CD4-positive, alpha-beta T cell treated with Interleukin-4 for 4 hours (primary cell): ENCODE measurements around the gene LPCAT3.
"Not testable (repeated sequence)": the region's sequence is repeated elsewhere in the genome, so short reads cannot be mapped to it uniquely, and the experiment has no call there.

ENCODE experiments used
- DNase-seq: peaks from one replicate; pipeline ENCODE4 v3.0.0-alpha.2; 2020

The LPCAT3 gene

DNA sequence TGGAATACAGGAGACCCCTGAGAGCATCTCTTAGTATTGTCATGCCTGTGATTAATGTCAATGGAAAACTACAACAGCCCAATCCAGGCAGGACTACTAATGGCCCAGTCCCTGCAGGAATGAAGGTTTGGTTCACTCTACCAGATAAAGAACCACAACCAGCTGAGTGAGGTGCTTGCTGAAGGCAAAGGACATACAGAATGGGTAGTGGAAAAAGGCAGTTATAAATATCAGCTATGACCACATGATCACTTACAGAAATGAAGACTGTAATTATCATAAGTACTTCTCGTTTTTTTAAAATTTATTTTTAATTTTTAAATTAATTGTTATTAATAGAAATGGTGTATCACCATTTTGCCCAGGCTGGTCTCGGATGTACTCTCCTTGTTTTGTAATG lies 17.2 kb upstream of the LPCAT3 start:
- DNase-seq = no peak

DNA sequence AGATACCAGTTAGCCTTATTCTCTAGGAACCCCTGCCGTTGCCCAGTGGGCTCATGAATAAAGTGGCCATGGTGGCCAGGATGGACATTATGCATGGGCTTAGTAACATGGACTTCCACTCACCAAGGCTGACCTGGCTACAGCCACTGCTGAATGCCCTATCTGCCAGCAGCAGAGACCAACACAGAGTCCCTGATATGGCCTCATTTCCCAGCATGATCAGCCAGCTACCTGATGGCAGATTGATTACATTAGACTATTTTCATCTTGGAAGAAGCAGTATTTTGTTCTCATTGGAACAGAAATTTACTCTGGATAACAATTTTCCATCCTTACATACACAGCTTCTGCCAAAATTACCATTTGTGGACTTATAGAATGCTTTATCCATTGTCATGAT lies 16.2 kb upstream of the LPCAT3 start:
- no peak for DNase-seq

DNA sequence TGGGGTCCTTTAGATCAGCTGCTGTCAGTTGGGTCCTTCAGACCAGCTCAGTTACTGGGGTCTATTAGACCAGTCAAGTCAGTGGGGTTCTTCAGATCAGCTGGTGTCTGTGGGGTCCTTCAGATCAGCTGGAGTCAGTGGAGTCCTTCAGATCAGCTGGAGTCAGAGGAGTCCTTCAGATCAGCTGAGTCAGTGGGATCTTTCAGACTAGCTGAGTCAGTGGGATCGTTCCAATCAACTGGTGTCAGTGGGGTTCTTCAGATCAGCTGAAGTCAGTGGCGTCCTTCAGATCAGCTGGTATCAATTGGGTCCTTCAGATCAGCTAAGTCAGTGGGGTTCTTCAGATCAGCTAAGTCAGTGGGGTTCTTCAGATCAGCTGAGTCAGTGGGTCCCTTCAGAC lies 14.7 kb upstream of the LPCAT3 start:
- DNase-seq = no peak

DNA sequence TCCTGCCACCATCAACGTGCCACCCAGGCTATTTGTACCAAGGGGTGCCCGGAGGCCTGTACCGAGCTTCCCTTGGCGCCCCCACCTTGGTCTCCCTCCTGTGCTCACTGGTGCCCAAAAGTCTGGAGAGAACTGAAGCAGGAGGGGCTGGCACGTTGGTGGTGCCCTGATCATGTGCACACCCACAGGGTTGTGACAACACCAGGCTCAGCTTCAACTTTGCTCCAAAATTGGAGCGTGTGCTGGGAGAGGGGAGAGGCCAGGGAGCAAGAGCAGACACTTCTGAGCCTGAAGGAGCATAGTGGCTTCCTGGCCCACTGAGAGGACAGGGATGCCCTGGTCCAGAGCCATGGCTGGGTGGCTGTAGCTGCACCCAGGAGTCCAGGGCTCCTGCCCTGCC lies 13.0 kb upstream of the LPCAT3 start:
- DNase-seq = no peak

DNA sequence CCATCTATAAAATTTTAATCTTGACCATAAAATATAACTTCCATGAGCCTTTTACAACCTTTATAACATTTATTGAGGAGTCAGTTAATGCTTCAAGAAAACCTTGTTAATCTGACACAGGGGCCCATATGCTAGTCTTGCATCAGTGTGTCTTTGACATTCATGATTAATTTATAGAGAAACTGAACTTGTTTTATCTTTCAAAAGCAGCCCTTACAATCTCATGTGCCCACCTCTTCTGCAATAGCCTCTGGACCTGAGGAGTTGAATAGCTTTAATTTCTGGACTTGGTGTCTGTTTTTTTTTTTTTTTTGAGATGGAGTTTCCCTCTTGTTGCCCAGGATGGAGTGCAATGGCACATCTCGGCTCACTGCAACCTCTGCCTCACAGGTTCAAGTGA lies 8.6 kb upstream of the LPCAT3 start:
- no peak for DNase-seq

DNA sequence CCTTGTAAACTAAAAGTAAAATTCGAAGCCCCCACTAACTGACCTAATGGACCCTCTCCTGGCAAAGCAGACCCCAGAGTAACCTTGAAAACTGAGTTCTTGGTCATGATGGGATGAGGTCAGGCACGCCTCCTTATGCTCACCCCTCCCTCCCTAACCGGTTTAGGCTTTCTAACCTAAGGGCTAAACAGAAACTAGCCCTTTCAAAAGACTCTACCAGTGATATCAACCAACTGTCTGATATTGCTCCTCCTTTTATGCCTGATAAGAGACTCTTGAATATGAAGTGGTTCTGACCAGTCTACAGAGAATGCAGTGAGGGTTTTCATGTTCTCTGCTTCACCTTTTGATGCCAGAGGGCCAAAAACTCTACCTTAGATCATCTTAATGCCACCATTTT lies 4.8 kb upstream of the LPCAT3 start:
- no peak for DNase-seq

DNA sequence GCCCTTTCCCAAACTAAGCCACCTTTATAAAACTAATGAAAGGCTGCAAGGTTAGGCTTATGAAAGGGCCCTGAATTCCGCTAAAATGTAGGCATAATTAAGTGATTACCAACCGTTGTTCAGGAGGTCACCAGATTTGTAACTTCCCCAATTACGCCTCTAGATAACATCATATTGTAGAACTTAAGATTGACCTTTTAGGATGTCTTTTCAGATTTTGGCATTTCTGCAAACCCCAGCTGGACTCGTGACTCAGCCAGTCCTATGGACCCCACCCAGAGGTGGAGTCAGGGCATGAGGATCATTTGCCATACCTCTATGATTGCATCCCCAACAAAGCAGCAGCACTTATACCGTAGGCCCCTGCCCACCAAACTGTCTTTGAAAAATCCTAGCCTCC lies 3.7 kb upstream of the LPCAT3 start:
- no peak for DNase-seq

DNA sequence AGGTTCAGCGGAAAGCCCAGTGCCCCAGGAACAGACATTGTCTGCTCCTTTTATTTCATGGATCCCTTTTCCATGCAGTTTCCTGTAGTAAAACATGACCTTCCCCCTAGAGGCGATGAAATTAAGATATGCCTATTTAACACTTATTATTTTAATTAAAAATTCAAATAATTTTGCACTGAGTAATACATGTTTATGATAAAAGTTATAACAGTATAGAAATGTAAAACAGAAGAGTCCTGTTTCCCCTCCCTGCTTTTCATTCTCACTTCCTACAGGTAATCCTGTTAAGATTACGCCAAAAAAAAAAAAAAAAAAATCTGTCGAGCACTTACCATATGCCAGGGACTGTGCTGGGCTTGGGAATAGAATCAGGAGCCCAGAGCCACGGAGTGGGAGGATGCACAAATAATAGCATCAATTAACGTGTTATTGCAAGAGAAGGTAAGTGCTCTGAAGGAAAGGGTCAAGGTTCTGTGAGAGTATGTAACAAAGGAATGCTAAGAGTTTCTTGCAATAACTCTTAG lies 830 bp upstream of the LPCAT3 start:
- no peak for DNase-seq

DNA sequence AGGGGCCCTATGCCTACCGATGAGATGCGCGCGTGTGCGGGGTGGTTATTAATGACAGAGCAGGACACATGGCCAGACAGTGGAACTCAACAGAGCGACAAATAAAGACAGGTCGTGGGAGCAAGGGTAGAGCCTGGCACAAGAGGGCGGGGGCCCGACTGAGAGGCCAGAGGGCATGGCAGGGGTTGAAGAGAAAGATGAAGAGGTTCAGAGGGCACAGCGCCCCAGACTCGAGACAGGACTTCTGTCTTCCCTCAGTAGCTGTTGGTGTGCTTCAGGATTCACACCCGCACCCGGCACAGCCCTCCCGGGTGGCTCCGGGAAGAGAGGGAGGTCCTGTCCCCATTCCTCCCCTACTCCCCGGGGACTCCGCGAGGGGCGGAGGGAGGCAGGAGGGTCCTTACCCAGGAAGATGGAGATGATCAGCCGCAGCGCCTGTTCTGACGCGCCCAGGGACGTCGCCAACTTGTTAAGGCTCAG lies 366 bp downstream of the LPCAT3 start:
- DNase-seq = peak; percentile 4

DNA sequence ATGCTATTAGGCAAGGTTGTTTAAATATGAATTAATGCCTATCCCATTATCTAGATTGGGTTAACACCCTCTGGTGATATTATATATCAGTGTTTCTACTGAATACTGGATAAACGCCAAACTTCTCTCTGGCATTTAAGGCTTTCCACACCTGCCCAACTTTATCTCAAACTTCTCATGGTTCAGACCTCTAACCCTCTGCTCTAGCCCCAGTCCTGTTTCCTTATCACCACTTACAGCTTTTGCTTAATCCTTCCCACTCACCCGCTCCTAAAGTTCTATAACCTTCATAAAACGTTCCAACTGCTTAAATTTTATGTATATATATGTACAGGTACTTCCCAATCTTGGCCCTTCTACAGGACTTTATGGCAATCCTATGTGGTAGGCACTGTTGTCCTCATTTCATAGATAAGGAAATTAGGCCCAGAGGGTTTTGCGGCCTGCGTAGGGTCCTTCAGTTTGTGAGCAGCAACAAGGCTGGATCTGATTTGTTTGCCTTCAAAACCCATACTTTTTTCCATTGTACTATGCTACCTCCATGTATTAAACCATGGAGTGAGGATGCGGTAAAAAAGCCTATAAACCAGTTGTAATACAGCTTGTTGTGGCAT lies 1.2 kb downstream of the LPCAT3 start:
- DNase-seq = no peak

DNA sequence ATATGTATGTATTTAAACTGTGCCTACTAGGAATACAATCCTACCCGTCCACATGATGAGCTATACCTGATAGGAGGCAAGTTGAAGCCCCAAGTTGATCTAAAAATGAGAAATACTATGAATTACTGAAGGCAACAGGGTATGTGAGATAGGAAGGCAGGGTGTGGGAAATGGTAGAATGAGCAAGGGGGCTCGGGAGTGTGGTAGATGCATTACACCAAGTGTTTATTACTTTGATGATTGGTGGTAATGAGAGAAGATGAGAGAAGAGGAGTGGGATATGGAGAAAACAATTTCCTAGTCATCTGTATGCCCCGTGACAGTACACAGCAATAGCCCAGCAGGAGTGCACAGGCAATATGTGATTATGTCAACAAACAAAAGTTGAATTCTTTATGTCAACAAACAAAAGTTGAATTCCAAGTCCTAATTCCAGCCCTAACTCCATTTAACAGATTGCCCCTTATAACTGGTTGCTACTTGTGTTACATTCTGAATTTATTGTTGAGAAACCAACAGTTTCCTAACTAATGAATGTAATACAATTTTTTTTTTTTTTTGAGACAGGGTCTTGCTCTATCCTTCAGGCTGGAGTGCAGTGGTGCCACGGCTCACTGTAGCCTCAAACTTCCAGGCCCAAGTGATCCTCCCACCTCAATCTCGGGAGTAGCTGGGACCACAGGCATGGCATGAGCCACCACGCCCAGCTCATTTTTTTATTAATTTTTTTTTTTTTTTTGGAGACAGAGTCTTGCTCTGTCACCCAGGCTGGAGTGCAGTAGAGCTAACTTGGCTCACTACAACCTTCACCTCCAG lies 2.5 kb downstream of the LPCAT3 start:
- DNase-seq = no peak

DNA sequence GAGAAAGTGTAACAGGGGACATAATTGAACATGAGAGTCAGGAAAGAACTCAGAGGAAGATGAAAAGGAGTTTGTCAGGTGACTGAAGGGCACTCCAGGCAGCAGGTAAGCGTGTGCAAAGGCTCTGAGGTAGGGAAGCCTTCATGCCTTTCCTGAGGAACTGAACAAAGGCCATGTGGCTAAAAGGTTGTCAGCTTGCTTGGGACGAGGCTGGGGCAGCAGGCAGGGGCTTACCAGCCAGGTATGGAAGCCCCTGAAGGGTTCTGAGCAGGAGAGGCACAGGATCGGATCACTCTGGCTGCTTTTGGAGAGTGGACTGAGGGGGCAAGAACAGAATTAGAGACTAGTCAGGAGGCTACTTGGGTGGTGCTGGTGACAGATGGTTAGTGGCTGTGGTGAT lies 5.2 kb downstream of the LPCAT3 start:
- no peak for DNase-seq

DNA sequence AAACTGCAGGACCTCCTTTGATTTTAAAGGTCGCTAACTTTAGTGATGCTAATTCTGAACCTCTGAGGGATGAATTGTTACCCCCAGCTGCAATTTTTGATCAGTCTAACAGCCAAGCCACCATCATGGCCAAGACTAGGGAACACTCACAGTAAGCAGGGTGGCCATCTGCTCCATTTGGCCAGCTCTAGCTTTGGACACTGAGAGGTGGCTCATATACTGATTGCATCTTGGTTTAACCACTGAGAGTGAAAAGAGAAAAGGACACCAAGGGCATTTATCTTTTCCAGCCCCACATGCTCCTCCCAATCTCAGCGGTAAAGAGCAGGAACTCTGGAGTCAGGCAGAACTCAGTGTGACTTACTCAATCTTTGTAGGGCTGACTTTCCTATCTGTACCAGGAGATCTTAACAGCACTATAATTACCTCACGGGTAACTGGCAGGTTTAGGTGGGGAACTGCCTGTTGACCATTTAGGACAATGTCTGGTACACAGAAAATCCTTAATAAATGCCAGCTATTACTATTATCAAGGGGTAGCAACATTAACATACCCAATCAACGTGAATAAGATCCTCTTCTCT lies 6.2 kb downstream of the LPCAT3 start:
- no peak for DNase-seq

DNA sequence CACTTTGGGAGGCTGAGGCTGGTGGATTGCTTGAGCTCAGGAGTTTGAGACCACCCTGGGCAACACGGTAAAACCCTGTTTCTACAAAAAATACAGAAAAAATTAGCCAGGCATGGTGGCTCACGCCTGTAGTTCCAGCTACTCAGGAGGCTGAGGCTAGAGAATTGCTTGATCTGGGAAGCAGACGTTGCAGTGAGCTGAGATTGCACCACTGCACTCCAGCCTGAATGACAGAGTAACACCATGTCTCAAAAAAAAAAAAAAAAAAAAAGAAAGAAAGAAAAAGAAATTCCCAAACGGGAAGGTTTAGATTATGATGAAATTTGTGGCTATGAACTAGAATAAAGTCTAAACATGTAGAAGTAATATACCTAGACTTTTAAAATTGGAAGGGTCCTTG lies 6.9 kb downstream of the LPCAT3 start:
- not testable (repeated sequence) for DNase-seq

DNA sequence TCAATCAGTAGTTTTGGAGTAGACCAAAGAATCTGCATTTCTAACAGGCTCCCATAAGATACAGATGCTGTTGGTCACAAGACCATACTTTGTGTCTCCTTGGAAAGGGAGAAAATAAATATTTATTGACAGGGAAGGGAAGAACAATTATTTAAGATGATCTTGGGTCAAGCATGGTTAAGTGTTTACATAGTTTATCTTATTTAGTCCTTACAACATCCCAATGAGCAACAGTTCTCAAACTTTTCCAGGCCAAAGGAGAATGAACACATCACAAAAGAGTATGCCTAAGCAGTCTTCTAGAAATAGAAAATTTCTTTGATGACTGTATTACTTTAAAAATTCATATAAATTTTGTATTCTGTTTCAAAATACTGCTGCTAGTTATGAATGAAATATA lies 8.8 kb downstream of the LPCAT3 start:
- no peak for DNase-seq

DNA sequence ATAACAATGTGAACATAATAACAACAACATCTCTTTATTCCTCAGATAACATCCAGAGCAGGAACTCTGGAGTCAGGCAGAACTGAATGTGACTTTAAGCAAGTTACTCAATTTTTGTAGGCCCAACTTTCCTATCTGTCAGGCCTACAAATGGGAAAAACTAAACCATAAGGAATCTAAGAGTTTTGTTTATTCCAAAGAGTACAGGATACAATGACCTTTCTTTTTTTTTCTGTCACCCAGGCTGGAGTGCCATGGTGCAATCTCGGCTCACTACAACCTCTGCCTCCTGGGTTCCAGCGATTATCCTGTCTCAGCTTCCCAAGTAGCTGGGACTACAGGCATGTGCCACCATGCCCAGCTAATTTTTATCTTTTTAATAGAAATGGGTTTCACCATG lies 9.4 kb downstream of the LPCAT3 start:
- no peak for DNase-seq

DNA sequence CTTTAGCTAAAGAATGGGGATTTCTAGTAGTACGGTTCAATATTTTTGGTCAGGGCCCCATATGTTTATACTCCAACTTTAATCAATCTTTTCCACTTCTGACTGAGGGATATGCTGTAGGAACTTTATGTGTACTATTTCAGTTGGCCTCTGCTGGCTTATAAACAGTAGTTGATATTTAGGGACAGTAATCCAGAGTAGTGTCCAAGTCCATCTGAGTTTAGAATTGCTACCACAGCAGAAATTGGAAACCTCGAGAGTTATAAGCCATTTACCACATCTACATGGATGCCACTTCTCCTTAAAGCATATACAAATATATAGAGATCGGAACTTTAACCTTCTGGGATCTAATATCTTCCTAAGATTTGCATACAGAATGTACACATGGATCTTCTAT lies 11.6 kb downstream of the LPCAT3 start:
- no peak for DNase-seq

DNA sequence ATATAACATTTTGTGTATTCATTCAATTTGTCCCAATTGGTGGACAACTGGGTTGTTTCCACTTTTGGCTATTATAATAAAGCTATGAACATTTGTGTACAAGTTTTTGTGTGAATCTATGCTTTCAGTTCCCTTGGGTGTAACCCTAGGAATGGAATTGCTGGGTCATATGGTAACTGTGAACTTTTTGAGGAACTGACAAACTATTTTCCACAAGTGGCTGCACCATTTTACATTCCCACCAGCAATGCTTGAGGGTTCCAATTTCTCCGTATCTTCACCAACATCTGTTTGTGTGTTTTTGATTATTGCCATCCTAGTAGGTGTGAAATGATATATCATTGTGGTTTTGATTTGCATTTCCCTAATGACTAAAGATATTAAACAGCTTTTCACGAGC lies 13.0 kb downstream of the LPCAT3 start:
- DNase-seq = no peak

DNA sequence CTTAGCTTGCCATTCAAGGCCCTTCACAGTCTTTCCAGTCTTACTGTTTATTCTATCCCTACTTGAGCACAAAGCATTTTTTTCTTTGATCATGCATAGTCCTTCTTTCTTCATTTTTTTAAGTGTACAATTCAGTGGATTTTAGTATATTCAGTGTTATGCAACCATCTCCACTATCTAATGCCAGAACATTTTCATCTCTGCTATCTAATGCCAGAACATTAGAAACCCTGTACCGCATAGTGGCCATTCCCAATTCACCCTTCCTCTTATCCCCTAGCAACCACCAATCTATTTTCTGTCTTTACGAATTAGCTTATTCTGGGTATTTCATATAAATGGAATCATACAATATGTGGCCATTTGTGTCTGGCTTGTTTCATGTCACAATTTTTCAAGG lies 13.4 kb downstream of the LPCAT3 start:
- DNase-seq = no peak

DNA sequence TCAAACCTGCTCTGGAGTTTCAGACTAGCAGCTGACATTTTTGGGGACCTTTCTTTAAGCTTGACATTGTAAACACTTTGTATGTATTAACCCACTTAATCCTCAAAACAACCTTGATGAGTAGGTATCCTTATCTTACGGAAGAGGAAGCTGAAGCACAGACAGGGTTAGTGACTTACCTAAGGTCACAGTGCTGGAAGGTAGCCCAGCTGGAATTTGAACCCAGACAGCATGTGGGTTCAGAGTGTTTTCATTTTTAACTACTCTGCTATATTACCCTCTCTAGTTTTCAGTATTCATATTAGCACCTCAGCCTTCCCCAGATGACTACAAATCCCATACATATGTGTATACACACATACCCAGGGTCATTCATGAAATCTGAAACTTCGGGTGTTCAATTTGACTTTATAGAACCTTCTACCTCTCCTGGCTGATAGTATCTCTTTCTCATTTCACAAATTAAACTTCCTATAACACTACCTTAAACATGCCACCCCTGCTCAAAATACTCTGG lies 13.9 kb downstream of the LPCAT3 start:
- DNase-seq = no peak

DNA sequence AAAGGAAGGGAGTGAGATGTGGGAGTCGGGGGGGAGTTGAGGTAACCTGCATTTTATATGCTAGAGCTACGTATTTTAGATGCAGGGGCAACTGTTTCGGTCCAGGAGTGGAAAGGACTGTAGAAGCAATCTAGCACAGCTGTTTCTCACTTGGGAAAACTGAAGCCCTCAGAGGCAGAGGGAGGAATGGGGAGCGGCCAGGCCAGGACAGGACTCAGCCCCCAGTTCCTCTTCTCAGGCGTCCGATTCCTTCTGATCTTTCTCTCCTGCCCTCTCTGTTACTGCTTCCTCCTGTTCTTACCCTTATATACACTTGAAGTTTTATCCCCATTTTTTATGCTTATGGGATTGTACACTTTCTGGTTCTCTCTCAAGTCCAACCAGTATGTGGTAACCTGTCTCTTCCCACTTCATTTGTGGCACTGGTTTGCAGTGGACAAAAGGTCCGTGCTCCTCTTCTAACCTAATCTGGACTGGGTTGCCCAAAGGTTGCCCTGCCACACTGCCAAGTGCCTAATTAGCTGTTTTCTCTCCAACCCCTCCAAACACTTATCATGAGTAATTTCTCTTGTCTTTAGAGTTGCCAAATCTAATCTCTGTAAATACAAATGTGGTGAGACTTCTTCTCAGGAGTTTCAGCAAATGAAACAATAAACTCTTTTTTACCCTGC lies 16.2 kb downstream of the LPCAT3 start:
- no peak for DNase-seq

DNA sequence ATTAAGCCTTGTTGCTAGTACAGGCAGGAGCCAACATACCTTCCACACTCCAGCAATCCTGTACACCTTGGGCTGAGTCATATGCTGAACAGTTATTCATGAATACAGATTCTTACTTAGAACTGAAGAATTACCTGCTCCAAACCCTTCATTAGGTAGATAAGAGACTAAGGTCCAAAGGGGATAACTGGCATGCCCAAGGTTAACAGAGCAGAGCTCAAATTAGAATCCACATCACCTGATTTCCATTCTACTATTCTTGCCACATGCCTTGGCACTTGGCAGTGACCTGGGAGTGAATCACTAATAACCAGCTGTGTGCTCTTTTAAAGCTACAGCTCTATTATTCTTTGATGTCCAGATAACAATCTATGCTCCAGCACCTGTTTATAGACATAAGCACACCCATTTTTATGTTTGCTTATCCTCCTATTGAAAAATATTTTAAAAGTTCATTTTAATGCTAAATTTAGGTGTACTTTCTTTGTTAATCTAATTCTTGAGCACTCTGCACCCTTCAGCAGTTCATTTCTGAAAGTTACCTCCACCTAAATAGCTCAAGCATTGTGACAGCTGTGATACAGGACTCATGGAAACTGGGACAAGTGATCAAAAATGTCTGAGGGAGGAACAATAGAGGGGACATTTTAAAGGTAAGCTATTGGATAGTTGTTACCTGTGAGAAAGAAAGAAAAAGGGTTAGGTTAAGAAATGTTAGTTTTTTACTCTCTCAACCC lies 19.4 kb downstream of the LPCAT3 start:
- no peak for DNase-seq

DNA sequence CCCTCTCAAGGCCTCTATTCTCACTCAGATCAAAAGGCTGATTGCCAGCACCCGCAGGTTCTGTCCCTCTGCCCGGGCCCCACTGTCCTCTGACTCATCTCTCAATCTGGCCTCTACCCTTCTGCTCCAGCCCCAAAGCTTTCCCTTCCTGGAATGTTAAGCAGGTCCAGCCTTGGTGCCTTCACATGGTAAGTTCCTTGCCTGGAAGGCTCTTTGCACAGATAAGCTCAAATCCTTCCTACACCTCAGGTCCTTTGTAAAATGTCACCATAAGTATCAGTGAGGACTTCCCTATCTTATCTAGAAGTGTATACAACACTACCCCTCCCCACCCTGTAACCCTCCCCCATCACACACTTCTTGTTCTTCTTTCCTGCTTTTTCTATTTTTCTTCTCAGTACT lies 22.2 kb downstream of the LPCAT3 start:
- no peak for DNase-seq
